Measurements from ENCODE around the gene BAX.

DNA sequence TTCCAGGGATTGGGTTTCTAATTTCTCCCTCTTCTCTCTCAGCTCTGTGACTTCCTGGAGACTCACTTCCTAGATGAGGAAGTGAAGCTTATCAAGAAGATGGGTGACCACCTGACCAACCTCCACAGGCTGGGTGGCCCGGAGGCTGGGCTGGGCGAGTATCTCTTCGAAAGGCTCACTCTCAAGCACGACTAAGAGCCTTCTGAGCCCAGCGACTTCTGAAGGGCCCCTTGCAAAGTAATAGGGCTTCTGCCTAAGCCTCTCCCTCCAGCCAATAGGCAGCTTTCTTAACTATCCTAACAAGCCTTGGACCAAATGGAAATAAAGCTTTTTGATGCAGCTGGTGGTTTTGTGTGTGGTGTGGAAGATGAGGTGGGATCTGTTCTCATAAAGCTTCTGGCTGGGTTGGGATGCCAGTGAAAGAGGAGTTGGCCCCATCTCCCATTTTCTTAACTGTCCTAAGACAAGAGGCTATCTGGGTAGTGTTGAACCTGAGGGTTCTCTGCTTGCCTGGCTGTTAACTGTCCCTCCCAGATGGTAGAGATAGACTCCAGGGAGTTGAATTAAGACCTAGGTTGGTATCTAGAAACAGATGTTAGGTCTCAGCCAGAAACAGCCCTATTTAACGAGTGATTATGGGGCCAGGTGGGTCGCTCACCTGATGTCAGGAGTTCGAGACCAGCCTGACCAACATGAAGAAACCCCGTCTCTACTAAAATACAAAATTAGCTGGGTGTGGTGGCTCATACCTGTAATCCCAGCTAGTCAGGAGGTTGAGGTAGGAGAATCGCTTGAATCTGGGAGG, 12.1 kb downstream of the BAX start:
- TF ChIP-seq POLR2A (IDR thresholded peaks at IDR 0.05; ENCODE audit: extremely low read depth, insufficient read length) (peak; percentile 10), MAX (IDR thresholded peaks at IDR 0.05; ENCODE audit: low read depth, low read length) (no peak), MYC (IDR thresholded peaks at IDR 0.05; ENCODE audit: low read depth, low read length) (no peak)
- TF ChIP-seq, protein P1, sequence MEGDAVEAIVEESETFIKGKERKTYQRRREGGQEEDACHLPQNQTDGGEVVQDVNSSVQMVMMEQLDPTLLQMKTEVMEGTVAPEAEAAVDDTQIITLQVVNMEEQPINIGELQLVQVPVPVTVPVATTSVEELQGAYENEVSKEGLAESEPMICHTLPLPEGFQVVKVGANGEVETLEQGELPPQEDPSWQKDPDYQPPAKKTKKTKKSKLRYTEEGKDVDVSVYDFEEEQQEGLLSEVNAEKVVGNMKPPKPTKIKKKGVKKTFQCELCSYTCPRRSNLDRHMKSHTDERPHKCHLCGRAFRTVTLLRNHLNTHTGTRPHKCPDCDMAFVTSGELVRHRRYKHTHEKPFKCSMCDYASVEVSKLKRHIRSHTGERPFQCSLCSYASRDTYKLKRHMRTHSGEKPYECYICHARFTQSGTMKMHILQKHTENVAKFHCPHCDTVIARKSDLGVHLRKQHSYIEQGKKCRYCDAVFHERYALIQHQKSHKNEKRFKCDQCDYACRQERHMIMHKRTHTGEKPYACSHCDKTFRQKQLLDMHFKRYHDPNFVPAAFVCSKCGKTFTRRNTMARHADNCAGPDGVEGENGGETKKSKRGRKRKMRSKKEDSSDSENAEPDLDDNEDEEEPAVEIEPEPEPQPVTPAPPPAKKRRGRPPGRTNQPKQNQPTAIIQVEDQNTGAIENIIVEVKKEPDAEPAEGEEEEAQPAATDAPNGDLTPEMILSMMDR (IDR thresholded peaks at IDR 0.05; ENCODE audit: low read depth, low read length): no peak
